SK-N-SH (cell line): ENCODE results near the gene PI4K2B. TPM values are rescaled to one million over a fixed set of nuclear protein-coding genes. Genes with fewer than 3 reads are reported as not detected.

Experiments
- CTCF ChIA-PET: fragments of 300-600, 350-600 bp; formaldehyde crosslinking; extraction: SDS; loops from one replicate; lab custom pipeline; 2021; lab: Yijun Ruan, JAX
- POLR2A ChIA-PET: fragments of 350-600 bp; sonication (Branson Sonifier 250); formaldehyde crosslinking; extraction: SDS; loops from one replicate; lab custom pipeline; 2020; ENCODE audit warnings: antibody characterized with exemption, inconsistent platforms; lab: Yijun Ruan, JAX
- DNase-seq: peaks from one replicate; pipeline ENCODE4 v3.0.0; 2012
- H2AFZ ChIP-seq: fragments of 200-600 bp; sonication (generic); 2 replicates; pipeline ENCODE4 v1.8.1; 2016; ENCODE audit warnings: antibody characterized with exemption, mild to moderate bottlenecking, low read depth
- H3F3A ChIP-seq: fragments of 200-600 bp; sonication (generic); replicated peaks from 2 replicates; pipeline ENCODE3; 2016; ENCODE audit warnings: antibody characterized with exemption, mild to moderate bottlenecking; ENCODE audit not compliant: insufficient read depth
- H3K27ac ChIP-seq, 2 experiments: fragments of 200-500 bp in 1 of 2; fragments of 200-600 bp in 1 of 2; sonication (Bioruptor generic) in 1 of 2; sonication (generic), shearing (Covaris generic) in 1 of 2; 2 replicates each; pipeline versions ENCODE4 v1.5.1 to v1.6.1; 2014 to 2016; ENCODE audit warnings: low read depth in 2 of 2, inconsistent platforms in 1 of 2, low read length in 1 of 2, mild to moderate bottlenecking in 1 of 2, mixed read lengths in 1 of 2
- H3K27me3 ChIP-seq: fragments of 200-600 bp; sonication (generic), shearing (Covaris generic); 2 replicates; pipeline ENCODE4 v1.6.1; 2016; ENCODE audit warnings: mixed run types; ENCODE audit not compliant: insufficient read depth
- H3K36me3 ChIP-seq, 2 experiments: fragments of 200-500 bp in 1 of 2; fragments of 200-600 bp in 1 of 2; sonication (Bioruptor generic) in 1 of 2; sonication (generic) in 1 of 2; replicated peaks in 1 of 2; 2 replicates each; pipeline versions ENCODE3 to v1.5.1; 2014 to 2016; ENCODE audit warnings: low read length in 1 of 2, mild to moderate bottlenecking in 1 of 2; ENCODE audit not compliant: insufficient read depth in 2 of 2, control insufficient read depth in 1 of 2
- H3K4me1 ChIP-seq, 2 experiments: fragments of 200-500 bp in 1 of 2; fragments of 200-600 bp in 1 of 2; sonication (Bioruptor generic) in 1 of 2; sonication (generic), shearing (Covaris generic) in 1 of 2; 2 replicates each; pipeline versions ENCODE4 v1.5.1 to v1.6.1; 2014 to 2016; ENCODE audit warnings: low read depth in 1 of 2, low read length in 1 of 2, mixed run types in 1 of 2; ENCODE audit not compliant: insufficient read depth in 2 of 2, control insufficient read depth in 1 of 2
- H3K4me2 ChIP-seq: fragments of 200-600 bp; sonication (generic), shearing (Covaris generic); 2 replicates; pipeline ENCODE4 v1.6.1; 2017; ENCODE audit warnings: mixed run types
- H3K4me3 ChIP-seq, 2 experiments: fragments of 200-500 bp in 1 of 2; fragments of 200-600 bp in 1 of 2; sonication (Bioruptor generic) in 1 of 2; sonication (generic), shearing (Covaris generic) in 1 of 2; 2 replicates each; pipeline versions ENCODE4 v1.5.1 to v1.8.1; 2014 to 2016; ENCODE audit warnings: low read depth in 2 of 2, inconsistent platforms in 1 of 2, low read length in 1 of 2, mild to moderate bottlenecking in 1 of 2, mixed read lengths in 1 of 2, moderate library complexity in 1 of 2
- H3K79me2 ChIP-seq: fragments of 200-600 bp; sonication (generic); 2 replicates; pipeline ENCODE4 v1.8.1; 2017; ENCODE audit warnings: mild to moderate bottlenecking; ENCODE audit not compliant: insufficient read depth
- H3K9ac ChIP-seq: fragments of 200-600 bp; sonication (generic); 2 replicates; pipeline ENCODE4 v1.6.1; 2017; ENCODE audit warnings: mixed run types
- H3K9me2 ChIP-seq: fragments of 200-600 bp; sonication (generic); 2 replicates; pipeline ENCODE4 v1.6.1; 2017; ENCODE audit warnings: mixed run types
- H3K9me3 ChIP-seq: fragments of 200-600 bp; sonication (generic); 2 replicates; pipeline ENCODE4 v1.6.1; 2017; ENCODE audit warnings: mixed run types, mild to moderate bottlenecking, moderate library complexity
- H4K20me1 ChIP-seq: fragments of 200-600 bp; sonication (generic); 2 replicates; pipeline ENCODE4 v1.6.1; 2017; ENCODE audit warnings: mild to moderate bottlenecking, mixed run types; ENCODE audit not compliant: insufficient read depth
- EP300 ChIP-seq, 2 experiments: IDR thresholded peaks; 2 replicates each; pipeline versions ENCODE4 v1.4.0 to v1.6.1; 2012; ENCODE audit warnings: borderline replicate concordance in 1 of 2, low read depth in 1 of 2, low read length in 1 of 2
- EZH2phosphoT487 ChIP-seq: fragments of 200-600 bp; sonication (generic); IDR thresholded peaks from 2 replicates; pipeline ENCODE4 v1.6.1; 2017; ENCODE audit warnings: low read depth, mixed run types, mild to moderate bottlenecking, antibody characterized with exemption, moderate library complexity, borderline replicate concordance
- FOXJ3 ChIP-seq: sonication (generic); formaldehyde crosslinking; IDR thresholded peaks from 2 replicates; pipeline ENCODE4 v1.5.1; 2020; ENCODE audit warnings: mild to moderate bottlenecking, missing genetic modification reagents
- IRF3 ChIP-seq: fragments of 150-350 bp; IDR thresholded peaks from 2 replicates; pipeline ENCODE4 v1.6.1; 2016; ENCODE audit warnings: mild to moderate bottlenecking, low read depth, low read length
- JUND ChIP-seq: IDR thresholded peaks from 2 replicates; pipeline ENCODE4 v1.4.0; 2012
- MEF2A ChIP-seq: IDR thresholded peaks from 2 replicates; pipeline ENCODE4 v1.4.0; 2012; ENCODE audit warnings: low read depth, borderline replicate concordance
- NFIC ChIP-seq: IDR thresholded peaks from 2 replicates; pipeline ENCODE4 v1.4.0; 2012; ENCODE audit warnings: borderline replicate concordance
- PBX3 ChIP-seq: IDR thresholded peaks from 2 replicates; pipeline ENCODE4; 2012
- SIN3A ChIP-seq: IDR thresholded peaks from 2 replicates; pipeline ENCODE4 v1.6.1; 2012; ENCODE audit warnings: low read depth, mild to moderate bottlenecking, low read length, moderate library complexity, borderline replicate concordance
- SMC3 ChIP-seq: IDR thresholded peaks from 2 replicates; pipeline ENCODE4 v1.6.1; 2012; ENCODE audit warnings: low read depth, low read length, improper control_type of control experiment
- TCF12 ChIP-seq: IDR thresholded peaks from 2 replicates; pipeline ENCODE4 v1.4.0; 2012
- USF1 ChIP-seq: IDR thresholded peaks from 2 replicates; pipeline ENCODE4 v1.4.0; 2012; ENCODE audit warnings: low read depth, borderline replicate concordance
- YY1 ChIP-seq: IDR thresholded peaks from 2 replicates; pipeline ENCODE4 v1.4.0; 2012; ENCODE audit warnings: low read depth, mild to moderate bottlenecking
- ZBTB33 ChIP-seq: IDR thresholded peaks from 2 replicates; pipeline ENCODE4 v1.4.0; 2012; ENCODE audit warnings: low read depth, borderline replicate concordance
- WGBS: methylation state at CpG from one replicate; pipeline ENCODE4 v1.1.6; 2017; ENCODE audit warnings: low lambda C conversion rate; 5-methylcytosine and 5-hydroxymethylcytosine counted together
- polyA plus RNA-seq, 3 experiments: library from polyadenylated mRNA; depleted of rRNA; stranded (reverse); fragments of >200 nt; gene quantifications; 2 replicates each; pipeline ENCODE4 v1.2.3, GENCODE V29; 2012
- TF ChIP-seq, protein P1 (sequence below): fragments of 150-350 bp; IDR thresholded peaks from 2 replicates; pipeline ENCODE4 v1.6.1; 2017; ENCODE audit warnings: antibody characterized with exemption, low read length, low read depth, borderline replicate concordance
- TF ChIP-seq, protein P2 (sequence below): fragments of 200-600 bp; sonication (generic); IDR thresholded peaks from 2 replicates; pipeline ENCODE4 v1.6.1; 2017; ENCODE audit warnings: antibody characterized with exemption, mild to moderate bottlenecking, moderate library complexity

The PI4K2B gene
- polyA plus RNA-seq, 1 of the 3 experiments (the other 2 are of a cell fraction): 3.1 TPM

DNA sequence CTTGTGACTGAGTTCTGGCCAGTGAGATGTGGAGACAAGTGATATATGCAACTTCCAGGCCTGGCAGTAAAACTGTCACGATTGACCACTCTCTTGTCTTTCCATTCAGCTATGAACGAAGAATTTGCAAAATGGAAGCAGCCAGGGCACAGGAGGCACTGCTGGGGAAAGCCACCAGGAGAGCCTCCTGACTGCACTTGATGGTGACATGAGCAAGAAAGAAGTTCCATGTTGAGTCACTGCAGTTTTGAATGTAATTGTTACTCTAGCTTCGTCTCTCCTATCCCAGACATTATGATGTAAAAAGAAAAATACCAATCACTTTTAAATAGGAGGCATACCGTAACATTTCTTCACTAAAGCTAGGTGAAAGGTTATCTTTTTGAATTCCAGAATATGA lies 46.4 kb downstream of the PI4K2B start:
- Histone ChIP-seq H3K9me3 (no peaks in the 10 kb centered on the region), H3K27ac (no peak overlapping the region), H2AFZ (no peak overlapping the region), H3K79me2 (no peaks in the 10 kb centered on the region), H3F3A (no peaks in the 10 kb centered on the region), H3K27me3 (no peaks in the 10 kb centered on the region), H4K20me1 (no peaks in the 10 kb centered on the region), H3K9ac (no peak overlapping the region), H3K9me2 (no peaks in the 10 kb centered on the region), H3K4me1 (no peaks in the 10 kb centered on the region), H3K4me2 (no peak overlapping the region), H3K36me3 (peaks cover 0 to 14% of the 10 kb centered on the region in 2 experiments), H3K4me3 (no peak overlapping the region)
- WGBS: 73% methylated on average over 4 of the region's 4 CpGs
- TF ChIP-seq, protein P1, sequence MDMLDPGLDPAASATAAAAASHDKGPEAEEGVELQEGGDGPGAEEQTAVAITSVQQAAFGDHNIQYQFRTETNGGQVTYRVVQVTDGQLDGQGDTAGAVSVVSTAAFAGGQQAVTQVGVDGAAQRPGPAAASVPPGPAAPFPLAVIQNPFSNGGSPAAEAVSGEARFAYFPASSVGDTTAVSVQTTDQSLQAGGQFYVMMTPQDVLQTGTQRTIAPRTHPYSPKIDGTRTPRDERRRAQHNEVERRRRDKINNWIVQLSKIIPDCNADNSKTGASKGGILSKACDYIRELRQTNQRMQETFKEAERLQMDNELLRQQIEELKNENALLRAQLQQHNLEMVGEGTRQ: no peak
- TF ChIP-seq EZH2phosphoT487: no peak
- TF ChIP-seq USF1: no peak
- no peak for DNase-seq
- ChIA-PET POLR2A (no interaction called here), CTCF (interaction anchor here (1.0 kb wide), 1 partner anchor 32 kb away, joined by 4 read pairs; the partner anchor contains the start of gene ZCCHC4)

DNA sequence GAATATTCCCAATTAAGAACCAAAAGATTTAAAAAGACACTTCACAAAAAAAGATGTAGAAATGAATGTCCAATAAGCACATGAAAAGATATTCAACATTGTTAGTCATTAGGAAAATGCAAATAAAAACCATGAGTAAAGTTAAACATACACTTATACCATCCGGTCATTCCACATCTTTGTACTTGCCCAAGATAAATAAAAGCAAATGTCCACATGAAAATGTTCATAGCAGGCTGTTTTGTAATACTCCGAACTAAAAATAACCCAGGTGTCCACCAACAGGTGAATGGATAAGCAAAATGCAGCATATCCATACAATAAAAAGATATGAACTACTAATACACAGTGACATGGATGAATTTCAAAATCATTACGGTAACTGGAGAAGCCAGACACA lies 50.1 kb downstream of the PI4K2B start:
- no peaks in the 10 kb centered on the region for H4K20me1 ChIP-seq
- 33% methylated on average over 3 of the region's 3 CpGs for WGBS
- H3K9ac ChIP-seq: no peak overlapping the region
- H3K4me3 ChIP-seq: no peak overlapping the region
- no peaks in the 10 kb centered on the region; the same call in 1 of the 2 replicates for H3K27me3 ChIP-seq
- no peaks in the 10 kb centered on the region for H3K9me2 ChIP-seq
- H3K27ac ChIP-seq: no peak overlapping the region
- no peak for DNase-seq
- ChIA-PET CTCF (interaction anchor here (0.7 to 1.1 kb wide), 3 partner anchors 10 to 29 kb away, joined by 3 to 8 read pairs (median 4); partner anchors contain the start of gene ZCCHC4), POLR2A (no interaction called here)
- no peaks in the 10 kb centered on the region for H3K9me3 ChIP-seq
- H3K36me3 ChIP-seq: peaks cover 0 to 5% of the 10 kb centered on the region in 2 experiments
- no peak overlapping the region for H3K4me2 ChIP-seq
- H3F3A ChIP-seq: no peaks in the 10 kb centered on the region
- no peak overlapping the region for H2AFZ ChIP-seq
- H3K4me1 ChIP-seq: no peaks in the 10 kb centered on the region
- no peaks in the 10 kb centered on the region for H3K79me2 ChIP-seq
- TF ChIP-seq PBX3 (no peak), EZH2phosphoT487 (no peak), MEF2A (no peak), NFIC (no peak), IRF3 (no peak), EP300 (IDR thresholded peaks at IDR 0.05; ENCODE audit: borderline replicate concordance in 1 of 2, low read depth in 1 of 2, low read length in 1 of 2) (no peak), YY1 (no peak), SMC3 (no peak), ZBTB33 (no peak), SIN3A (no peak), FOXJ3 (CRISPR knock-in tag) (no peak), JUND (no peak), USF1 (no peak), TCF12 (no peak)
- TF ChIP-seq, protein P2, sequence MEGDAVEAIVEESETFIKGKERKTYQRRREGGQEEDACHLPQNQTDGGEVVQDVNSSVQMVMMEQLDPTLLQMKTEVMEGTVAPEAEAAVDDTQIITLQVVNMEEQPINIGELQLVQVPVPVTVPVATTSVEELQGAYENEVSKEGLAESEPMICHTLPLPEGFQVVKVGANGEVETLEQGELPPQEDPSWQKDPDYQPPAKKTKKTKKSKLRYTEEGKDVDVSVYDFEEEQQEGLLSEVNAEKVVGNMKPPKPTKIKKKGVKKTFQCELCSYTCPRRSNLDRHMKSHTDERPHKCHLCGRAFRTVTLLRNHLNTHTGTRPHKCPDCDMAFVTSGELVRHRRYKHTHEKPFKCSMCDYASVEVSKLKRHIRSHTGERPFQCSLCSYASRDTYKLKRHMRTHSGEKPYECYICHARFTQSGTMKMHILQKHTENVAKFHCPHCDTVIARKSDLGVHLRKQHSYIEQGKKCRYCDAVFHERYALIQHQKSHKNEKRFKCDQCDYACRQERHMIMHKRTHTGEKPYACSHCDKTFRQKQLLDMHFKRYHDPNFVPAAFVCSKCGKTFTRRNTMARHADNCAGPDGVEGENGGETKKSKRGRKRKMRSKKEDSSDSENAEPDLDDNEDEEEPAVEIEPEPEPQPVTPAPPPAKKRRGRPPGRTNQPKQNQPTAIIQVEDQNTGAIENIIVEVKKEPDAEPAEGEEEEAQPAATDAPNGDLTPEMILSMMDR: no peak
